K562 (cell line): ENCODE data around the gene CPT1B. TPM values are rescaled to one million over a fixed set of nuclear protein-coding genes. Genes with fewer than 3 reads are reported as not detected.
A peak's percentile ranks its signal among the peaks of the same experiment; 100 is the strongest.

Experiments used
- ATAC-seq: fragments of 200-7000 bp; cut with Tn5 transposase; 3 replicates; pipeline ENCODE4 v1.9.1; 2020; ENCODE audit warnings: moderate library complexity
- BruUV-seq: library from RNA; stranded (reverse); fragments of 400-500 nt; replicated peaks from 2 replicates; lab custom pipeline; 2021; lab: Mats Ljungman, UMichigan
- CTCF ChIA-PET: fragments of 300-600 bp; formaldehyde crosslinking; extraction: SDS; loops from one replicate; lab custom pipeline; 2021; ENCODE audit warnings: low intra/inter-chr PET ratio; lab: Yijun Ruan, JAX
- POLR2A ChIA-PET: fragments of 300-600, 350-650 bp; sonication (Branson Sonifier 250); formaldehyde crosslinking; extraction: SDS; loops from one replicate; lab custom pipeline; 2021; ENCODE audit warnings: antibody characterized with exemption, inconsistent platforms; lab: Yijun Ruan, JAX
- DNase-seq, 4 experiments: peaks; one replicate each; pipeline versions ENCODE4 v3.0.0 to v3.0.0-alpha.2; 2011 to 2018; ENCODE audit warnings: low spot score in 3 of 4, mixed read lengths in 3 of 4; ENCODE audit errors: extremely low read depth in 1 of 4
- FAIRE-seq: peaks from 2 replicates; lab custom pipeline; 2011; peaks lifted over from hg19 to GRCh38; lab: Jason Lieb, UNC
- H2AFZ ChIP-seq: 2 replicates; pipeline ENCODE4 v1.6.0; 2011; ENCODE audit warnings: low read depth, low read length, control low read depth, inconsistent platforms
- H3K27ac ChIP-seq: fragments of 200-600 bp; 3 replicates; pipeline ENCODE4 v1.8.0; 2011; ENCODE audit warnings: low read depth, mild to moderate bottlenecking, control low read depth, inconsistent platforms, low read length, moderate library complexity, mixed read lengths; ENCODE audit errors: extremely low read depth
- H3K27me3 ChIP-seq, 2 experiments: fragments of 300-600 bp in 1 of 2; 2 replicates in 1 of 2; 3 replicates in 1 of 2; pipeline versions ENCODE4 v1.6.0 to v1.8.0; 2011; ENCODE audit warnings: inconsistent platforms in 2 of 2, low read length in 2 of 2, mild to moderate bottlenecking in 1 of 2, mixed read lengths in 1 of 2, moderate library complexity in 1 of 2; ENCODE audit not compliant: control insufficient read depth in 2 of 2, insufficient read depth in 2 of 2
- H3K36me3 ChIP-seq: fragments of 300-600 bp; 3 replicates; pipeline ENCODE4 v1.8.0; 2011; ENCODE audit warnings: mild to moderate bottlenecking, low read length, inconsistent platforms; ENCODE audit not compliant: control insufficient read depth, insufficient read depth
- H3K4me1 ChIP-seq, 2 experiments: fragments of 200-600 bp in 1 of 2; replicated peaks in 1 of 2; 2 replicates in 1 of 2; 3 replicates in 1 of 2; pipeline versions ENCODE4 v1.5.1 to v1.8.0; 2011; ENCODE audit warnings: inconsistent platforms in 2 of 2, low read length in 2 of 2, mild to moderate bottlenecking in 1 of 2, mixed read lengths in 1 of 2, moderate library complexity in 1 of 2; ENCODE audit not compliant: control insufficient read depth in 2 of 2, insufficient read depth in 2 of 2
- H3K4me2 ChIP-seq: 2 replicates; pipeline ENCODE4 v1.6.1; 2011; ENCODE audit warnings: low read length, control low read depth, inconsistent platforms, mixed read lengths; ENCODE audit not compliant: insufficient read depth
- H3K4me3 ChIP-seq: fragments of 200-600 bp; sonication (generic), shearing (Covaris generic); 2 replicates; pipeline ENCODE4 v1.5.1; 2016; ENCODE audit warnings: control low read depth, inconsistent platforms
- H3K79me2 ChIP-seq: fragments of 200-600 bp; 3 replicates; pipeline ENCODE4 v1.8.0; 2011; ENCODE audit warnings: low read length, inconsistent platforms; ENCODE audit not compliant: control insufficient read depth, insufficient read depth
- H3K9ac ChIP-seq, 2 experiments: 2 replicates each; pipeline versions ENCODE4 v1.6.0 to v1.6.1; 2011; ENCODE audit warnings: low read depth in 2 of 2, low read length in 2 of 2, control low read depth in 1 of 2, inconsistent platforms in 1 of 2, mild to moderate bottlenecking in 1 of 2, mixed read lengths in 1 of 2; ENCODE audit not compliant: insufficient read depth in 1 of 2
- H3K9me1 ChIP-seq: one replicate; pipeline ENCODE4 v1.6.0; 2011; ENCODE audit warnings: inconsistent platforms, mild to moderate bottlenecking, low read length, moderate library complexity; ENCODE audit not compliant: control insufficient read depth, insufficient read depth
- H3K9me3 ChIP-seq: replicated peaks from 2 replicates; pipeline ENCODE4 v1.5.1; 2011; ENCODE audit warnings: low read depth, low read length, inconsistent platforms; ENCODE audit not compliant: control insufficient read depth, insufficient read depth
- H4K20me1 ChIP-seq: replicated peaks from 2 replicates; pipeline ENCODE4 v1.6.1; 2011; ENCODE audit warnings: low read length, inconsistent platforms, mixed read lengths; ENCODE audit not compliant: control insufficient read depth, insufficient read depth
- CEBPZ ChIP-seq: fragments of 150-350 bp; IDR thresholded peaks from 2 replicates; pipeline ENCODE4 v1.6.1; 2014; ENCODE audit warnings: low read depth, mild to moderate bottlenecking, low read length, borderline replicate concordance
- HDAC8 ChIP-seq: fragments of 450-650 bp; IDR thresholded peaks from 2 replicates; pipeline ENCODE4 v1.6.1; 2016; ENCODE audit warnings: mild to moderate bottlenecking, missing genetic modification characterization, moderate library complexity, missing compliant biosample characterization
- HMGXB4 ChIP-seq: sonication (generic); formaldehyde crosslinking; IDR thresholded peaks from 2 replicates; pipeline ENCODE4 v1.8.1; 2023; ENCODE audit warnings: mild to moderate bottlenecking, missing genetic modification reagents
- KAT8 ChIP-seq: fragments of 450-650 bp; IDR thresholded peaks from 2 replicates; pipeline ENCODE4 v1.6.1; 2016; ENCODE audit warnings: low read depth, mild to moderate bottlenecking
- NCOA4 ChIP-seq: fragments of 450-650 bp; IDR thresholded peaks from 2 replicates; pipeline ENCODE4 v1.6.1; 2018; ENCODE audit warnings: mild to moderate bottlenecking; ENCODE audit not compliant: partially characterized antibody
- SMAD2 ChIP-seq: fragments of 150-350 bp; IDR thresholded peaks from 2 replicates; pipeline ENCODE4 v1.6.1; 2014; ENCODE audit warnings: low read depth, mild to moderate bottlenecking, low read length
- SP2 ChIP-seq: IDR thresholded peaks from 2 replicates; pipeline ENCODE4 v1.6.1; 2011; ENCODE audit warnings: mild to moderate bottlenecking, low read depth, low read length, moderate library complexity; ENCODE audit not compliant: poor library complexity, severe bottlenecking; ENCODE audit errors: extremely low read depth
- ZBTB1 ChIP-seq: sonication (generic); formaldehyde crosslinking; IDR thresholded peaks from 2 replicates; pipeline ENCODE4 v1.8.1; 2023; ENCODE audit warnings: missing genetic modification reagents, low read depth, mild to moderate bottlenecking, borderline replicate concordance
- ZBTB17 ChIP-seq: fragments of 450-650 bp; formaldehyde crosslinking; IDR thresholded peaks from 2 replicates; pipeline ENCODE4 v1.4.0; 2020; ENCODE audit warnings: mild to moderate bottlenecking
- ZNF324 ChIP-seq: fragments of 250-450 bp; sonication (Bioruptor Pico); IDR thresholded peaks from 2 replicates; pipeline ENCODE4 v1.4.0; 2020; ENCODE audit warnings: mild to moderate bottlenecking
- ZNF740 ChIP-seq, 3 experiments: fragments of 200-800 bp in 1 of 3; sonication (Bioruptor generic) in 1 of 3; sonication (generic) in 1 of 3; formaldehyde crosslinking in 1 of 3; IDR thresholded peaks; 2 replicates each; pipeline versions ENCODE4 v1.6.1 to v1.8.0; 2016 to 2022; ENCODE audit warnings: mild to moderate bottlenecking in 2 of 3, missing compliant biosample characterization in 2 of 3, missing genetic modification characterization in 2 of 3, missing genetic modification reagents in 1 of 3
- ZNF79 ChIP-seq: fragments of 250-450 bp; sonication (Bioruptor Pico); IDR thresholded peaks from 2 replicates; pipeline ENCODE4 v1.4.0; 2020; ENCODE audit warnings: low read depth, mild to moderate bottlenecking, moderate library complexity
- ZNF830 ChIP-seq: fragments of 250-450 bp; sonication (Bioruptor Pico); IDR thresholded peaks from 2 replicates; pipeline ENCODE4 v1.5.0; 2021; ENCODE audit warnings: mild to moderate bottlenecking
- WGBS: fragments of 100-300 bp; shearing (Covaris generic); methylation state at CpG from one replicate; pipeline ENCODE4 v1.1.6; 2016; ENCODE audit warnings: low coverage, mixed read lengths; ENCODE audit not compliant: insufficient coverage; ENCODE audit errors: missing lambda C conversion rate; 5-methylcytosine and 5-hydroxymethylcytosine counted together
- in situ Hi-C: fragments of 300-500 bp; cut with MboI; formaldehyde crosslinking; loops from 4 replicates; pipeline ENCODE4 v1.15.0; 2018; ENCODE audit warnings: inconsistent platforms, mixed read lengths
- intact Hi-C: fragments of 100-400 bp; cut with micrococcal nuclease; formaldehyde crosslinking; loops from 2 replicates; pipeline ENCODE4 v1.14.2; 2022
- polyA plus RNA-seq, 8 experiments: library from polyadenylated mRNA; depleted of rRNA in 4 of 8; stranded (reverse) in 5 of 8; unstranded in 3 of 8; fragments of >200 nt; fragmentation: Nextera tagmentation in 2 of 8; fragmentation: Illumina TruSeq in 1 of 8; extraction: Ambion mirVana in 2 of 8; extraction: Trizol in 1 of 8; gene quantifications; 2 replicates each; pipeline versions ENCODE4 v1.2.1 to v1.2.3, GENCODE V29; 2011 to 2014; ENCODE audit warnings: inconsistent platforms in 1 of 8, missing spikeins in 1 of 8
- total RNA-seq, 7 experiments: library from RNA; depleted of rRNA in 6 of 7; stranded (reverse); fragments of >200 nt in 6 of 7; fragmentation: Illumina TruSeq in 2 of 7; extraction: Trizol in 2 of 7; gene quantifications; 2 replicates each; pipeline versions ENCODE4 v1.2.1 to v1.2.3, GENCODE V29; 2011 to 2021; ENCODE audit warnings: low replicate concordance in 1 of 7

CPT1B gene
- total and polyA plus RNA-seq, 9 of the 15 experiments (the other 6 are each of a cell fraction or from before 2014, with no cell fraction given) = 0.35 to 6.1 (median 2.6) TPM

DNA sequence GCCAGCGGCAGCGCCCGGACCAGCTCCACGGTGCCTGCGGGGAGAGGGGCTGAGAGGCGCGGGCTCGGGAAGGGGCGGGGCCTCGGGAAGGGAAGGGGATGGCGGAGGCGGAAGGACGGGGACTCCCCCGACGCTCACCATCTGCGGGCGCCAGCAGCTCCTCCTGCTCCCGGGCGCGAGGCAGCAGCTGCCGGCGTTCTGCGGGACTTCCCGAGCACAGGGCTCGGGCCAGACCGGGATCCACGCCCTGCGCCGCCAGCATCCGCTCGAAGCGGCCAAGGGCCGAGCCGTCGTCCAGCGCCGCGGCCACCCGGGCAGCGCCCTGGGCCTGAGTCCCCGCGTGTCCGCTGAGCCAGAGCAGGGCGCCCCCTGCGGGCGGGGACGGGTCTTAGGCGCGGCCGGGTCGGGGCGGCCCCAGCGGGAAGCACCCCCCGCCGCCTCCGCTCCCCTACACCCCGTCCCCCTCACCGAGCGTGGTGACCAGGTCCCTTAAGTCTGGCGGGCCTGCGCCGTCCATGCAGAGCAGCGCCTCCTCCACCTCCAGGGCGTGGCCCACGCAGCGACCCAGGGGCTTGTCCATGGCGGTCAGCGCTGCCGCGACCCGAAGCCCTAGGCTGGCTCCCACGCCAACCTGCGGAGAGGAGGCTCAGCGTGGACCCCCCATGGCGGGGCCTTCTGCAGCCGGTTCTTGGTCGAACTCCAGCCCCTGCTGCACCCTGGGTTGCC, 52.0 kb downstream of the CPT1B start:
- POLR2A ChIA-PET = interaction anchor here (0.7 to 5.3 kb wide), 7 partner anchors 11 to 57 kb away, joined by 3 to 65 read pairs (median 5); partner anchors contain the start of genes CHKB, LMF2, NCAPH2 and SYCE3
- intact Hi-C loops = loop anchor here (1.0 to 5.0 kb wide), 2 partner anchors 8 to 36 kb away; partner anchors contain the start of gene SYCE3
- in situ Hi-C loops = no loop called here
- peak overlapping the region; percentile 89 for H3K27ac ChIP-seq
- BruUV-seq = no TSS peak
- peaks cover 34% of the 10 kb centered on the region for H3K79me2 ChIP-seq
- H3K9ac ChIP-seq = peak overlapping the region; percentile 86 to 96
- H3K27me3 ChIP-seq = no peaks in the 10 kb centered on the region
- peaks cover 8 to 72% of the 10 kb centered on the region in 2 experiments; a peak in 4 of 5 replicates for H3K4me1 ChIP-seq
- FAIRE-seq (no peak), DNase-seq (peak; percentile 72 to 78 (median 76)), ATAC-seq (peak; percentile 59)
- H3K4me3 ChIP-seq = peak overlapping the region; percentile 71
- H3K9me1 ChIP-seq = no peaks in the 10 kb centered on the region
- H3K4me2 ChIP-seq = peak overlapping the region; percentile 88
- H3K36me3 ChIP-seq = peaks cover 35% of the 10 kb centered on the region; the same call in 1 of the 3 replicates
- peak overlapping the region; percentile 82 for H2AFZ ChIP-seq
- CTCF ChIA-PET = interaction anchor here (1.2 kb wide), 1 partner anchor 49 kb away, joined by 3 read pairs; no protein-coding TSS in a partner anchor
- under 1% methylated on average over 33 of the region's 77 CpGs for WGBS
- H4K20me1 ChIP-seq = peaks cover 12% of the 10 kb centered on the region; the same call in 1 of the 2 replicates
- H3K9me3 ChIP-seq = 0 out of 2 replicates have a peak, but pooled peaks cover 2% of the 10 kb centered on the region
- TF ChIP-seq SMAD2 (no peak), HDAC8 (tag) (peak; percentile 52; the same call in 1 of the 2 replicates), KAT8 (no peak), ZNF740 (CRISPR knock-in tag; IDR thresholded peaks at IDR 0.05) (no peak; the same call in 1 of the 2 replicates), ZNF740 (tag; IDR thresholded peaks at IDR 0.05) (peak in 1 of 2 experiments; percentile 70; a peak in 2 of 4 replicates), ZBTB17 (CRISPR knock-in tag) (0 out of 2 replicates have a peak, but pooled peaks have one; percentile 19), ZNF79 (CRISPR knock-in tag) (no peak), CEBPZ (no peak), HMGXB4 (CRISPR knock-in tag) (peak; percentile 58; the same call in 1 of the 2 replicates), ZBTB1 (CRISPR knock-in tag) (no peak; the same call in 1 of the 2 replicates), ZNF324 (CRISPR knock-in tag) (no peak), NCOA4 (no peak), ZNF830 (CRISPR knock-in tag) (0 out of 2 replicates have a peak, but pooled peaks have one; percentile 26), SP2 (no peak)
